GM12891 (cell line): ENCODE data around the gene KRTAP10-11.

ENCODE experiments used
- DNase-seq: peaks from one replicate; pipeline ENCODE4 v3.0.0; 2011; ENCODE audit warnings: low spot score; ENCODE audit not compliant: insufficient read length
- FAIRE-seq: peaks from 2 replicates; lab custom pipeline; 2011; peaks lifted over from hg19 to GRCh38; lab: Jason Lieb, UNC
- PAX5 ChIP-seq: IDR thresholded peaks from 2 replicates; pipeline ENCODE4 v1.6.1; 2011; ENCODE audit warnings: low read length, moderate library complexity, mild to moderate bottlenecking; ENCODE audit not compliant: insufficient read depth, severe bottlenecking
- POLR2A ChIP-seq: IDR thresholded peaks from 2 replicates; pipeline ENCODE4 v1.6.1; 2011; ENCODE audit warnings: low read depth, low read length, control low read depth
- POLR2AphosphoS5 ChIP-seq: IDR thresholded peaks from 2 replicates; pipeline ENCODE4 v1.6.1; 2011; ENCODE audit warnings: low read depth, low read length, control low read depth
- POU2F2 ChIP-seq: IDR thresholded peaks from 2 replicates; pipeline ENCODE4 v1.6.1; 2011; ENCODE audit warnings: low read depth, mild to moderate bottlenecking, control low read depth, low read length, moderate library complexity
- SPI1 ChIP-seq: IDR thresholded peaks from 2 replicates; pipeline ENCODE4 v1.6.1; 2011; ENCODE audit warnings: low read depth, low read length, control low read depth
- TAF1 ChIP-seq: IDR thresholded peaks from 2 replicates; pipeline ENCODE4 v1.6.1; 2011; ENCODE audit warnings: low read depth, low read length, control low read depth

The KRTAP10-11 gene

DNA sequence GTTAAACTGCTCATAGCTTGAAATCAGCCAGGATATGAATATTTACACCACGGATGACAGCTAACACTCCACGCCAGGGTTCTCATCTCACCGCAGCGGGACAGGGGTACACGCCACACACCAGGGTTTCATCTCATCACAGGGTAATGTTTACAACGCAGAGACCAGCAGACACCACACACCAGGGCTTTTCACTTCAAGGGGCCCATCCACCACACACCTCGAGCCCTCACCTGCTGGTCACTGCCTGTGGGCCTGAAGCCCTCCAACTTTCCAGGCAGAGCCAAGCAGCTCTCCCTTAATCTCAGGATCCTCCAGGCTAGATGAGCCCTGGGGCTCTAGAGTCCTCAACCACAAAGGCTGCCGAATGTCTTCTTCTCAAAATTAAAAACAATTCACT, 49.4 kb downstream of the KRTAP10-11 start:
- FAIRE-seq (no peak), DNase-seq (no peak)
- TF ChIP-seq SPI1 (no peak), POLR2A (no peak), POU2F2 (no peak), PAX5 (no peak), TAF1 (no peak), POLR2AphosphoS5 (no peak)

DNA sequence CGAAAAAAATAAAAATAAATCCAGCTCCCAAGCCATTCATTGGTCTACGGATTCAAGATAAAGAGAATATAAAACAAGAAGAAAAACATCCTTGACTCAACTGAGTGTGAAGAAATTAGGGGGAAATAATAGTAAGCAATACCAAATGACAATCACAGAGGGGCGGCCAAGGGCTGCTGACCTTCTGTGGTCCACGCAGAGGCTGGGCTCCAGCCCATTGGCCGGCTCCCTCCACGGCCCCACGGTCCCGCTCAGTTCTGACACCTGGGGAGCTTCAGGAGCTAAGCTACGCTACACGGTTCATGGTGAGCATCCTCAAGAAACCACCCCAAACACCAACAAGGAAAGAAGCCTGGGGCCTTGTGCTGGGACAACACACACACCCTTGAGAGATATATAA, 50.4 kb downstream of the KRTAP10-11 start:
- FAIRE-seq (no peak), DNase-seq (no peak)
- TF ChIP-seq POU2F2: no peak
- TF ChIP-seq SPI1: no peak
